GM19463 (cell line): ENCODE data around the gene EXPH5.
A peak's percentile ranks its signal among the peaks of the same experiment; 100 is the strongest.
"Not testable (repeated sequence)": the region's sequence is repeated elsewhere in the genome, so short reads cannot be mapped to it uniquely, and the experiment has no call there.

Experiments
- ATAC-seq: cut with Tn5 transposase; IDR thresholded peaks from one replicate; pipeline ENCODE4 v1.9.1; 2021; ENCODE audit warnings: mild to moderate bottlenecking, moderate library complexity; ENCODE audit not compliant: unreplicated experiment

Gene EXPH5

GRCh38 chr11:108593214-108593922 is at the start of gene EXPH5:
EXPH5 (minus strand) TSS chr11:108593768; CDS start chr11:108593536, 232 bp downstream.
- ATAC-seq, result peak; percentile 96

- not testable (repeated sequence) for ATAC-seq
Observed at GRCh38 chr11:108641752-108642151, 48.2 kb upstream of the EXPH5 start.

- no peak for ATAC-seq
Observed at GRCh38 chr11:108639146-108639545, 45.6 kb upstream of the EXPH5 start.

GRCh38 chr11:108636222-108636621 is 42.7 kb upstream of the EXPH5 start:
- no peak for ATAC-seq

GRCh38 chr11:108635106-108635505 is 41.5 kb upstream of the EXPH5 start:
- ATAC-seq, result no peak

GRCh38 chr11:108632041-108632704 is 38.6 kb upstream of the EXPH5 start:
- ATAC-seq, result no peak

- no peak for ATAC-seq
Observed at GRCh38 chr11:108629274-108629673, 35.7 kb upstream of the EXPH5 start.

- ATAC-seq, result no peak
Observed at GRCh38 chr11:108628812-108629211, 35.2 kb upstream of the EXPH5 start.

- no peak for ATAC-seq
Observed at GRCh38 chr11:108628326-108628725, 34.8 kb upstream of the EXPH5 start.

GRCh38 chr11:108624196-108624925 is 30.8 kb upstream of the EXPH5 start:
- ATAC-seq, result no peak

- ATAC-seq, result no peak
Observed at GRCh38 chr11:108622341-108622740, 28.8 kb upstream of the EXPH5 start.

GRCh38 chr11:108620958-108621772 is 27.6 kb upstream of the EXPH5 start:
- peak; percentile 82 for ATAC-seq

- no peak for ATAC-seq
Observed at GRCh38 chr11:108618529-108618928, 25.0 kb upstream of the EXPH5 start.

- no peak for ATAC-seq
Observed at GRCh38 chr11:108617055-108617454, 23.5 kb upstream of the EXPH5 start.

GRCh38 chr11:108616549-108616948 is 23.0 kb upstream of the EXPH5 start:
- ATAC-seq, result no peak

- ATAC-seq, result no peak
Observed at GRCh38 chr11:108614086-108614485, 20.5 kb upstream of the EXPH5 start.

GRCh38 chr11:108609682-108610081 is 16.1 kb upstream of the EXPH5 start:
- ATAC-seq, result no peak

- no peak for ATAC-seq
Observed at GRCh38 chr11:108608548-108608947, 15.0 kb upstream of the EXPH5 start.

- ATAC-seq, result no peak
Observed at GRCh38 chr11:108606495-108607160, 13.1 kb upstream of the EXPH5 start.

- ATAC-seq, result peak; percentile 48
Observed at GRCh38 chr11:108606070-108606469, 12.5 kb upstream of the EXPH5 start.
